Measurements from ENCODE around the gene MTO1. TPM values are rescaled to one million over a fixed set of nuclear protein-coding genes. Genes with fewer than 3 reads are reported as not detected.
"Not testable (repeated sequence)": the region's sequence is repeated elsewhere in the genome, so short reads cannot be mapped to it uniquely, and the experiment has no call there.

MTO1 gene
- polyA plus RNA-seq, 3 donors: 26.1 to 33.2 (median 31.1) TPM

GRCh38 chr6:73487473-73487872 lies 25.9 kb downstream of the MTO1 start:
- no peak for DNase-seq

- no peak for DNase-seq
These were observed 29.8 kb downstream of the MTO1 start for GRCh38 chr6:73491377-73491776.

- DNase-seq: no peak
These were observed 36.4 kb downstream of the MTO1 start for GRCh38 chr6:73497915-73498314.

- no peak for DNase-seq
These were observed 41.7 kb downstream of the MTO1 start for GRCh38 chr6:73503027-73503772.

- no peak for DNase-seq
These were observed 42.6 kb downstream of the MTO1 start for GRCh38 chr6:73504160-73504559.

GRCh38 chr6:73505142-73505541 lies 43.6 kb downstream of the MTO1 start:
- DNase-seq: no peak

- not testable (repeated sequence) for DNase-seq
These were observed 44.2 kb downstream of the MTO1 start for GRCh38 chr6:73505705-73506104.

- DNase-seq: no peak
These were observed 44.7 kb downstream of the MTO1 start for GRCh38 chr6:73506246-73506645.

- DNase-seq: no peak
These were observed 47.2 kb downstream of the MTO1 start for GRCh38 chr6:73508776-73509175.

GRCh38 chr6:73509851-73510250 lies 48.3 kb downstream of the MTO1 start:
- no peak for DNase-seq

GRCh38 chr6:73511796-73512195 lies 50.3 kb downstream of the MTO1 start:
- DNase-seq: no peak

GRCh38 chr6:73513496-73513854 lies 51.9 kb downstream of the MTO1 start:
- no peak for DNase-seq

GRCh38 chr6:73514746-73515110 lies 53.2 kb downstream of the MTO1 start:
- DNase-seq: no peak

- no peak for DNase-seq
These were observed 53.7 kb downstream of the MTO1 start for GRCh38 chr6:73515204-73515655.

GRCh38 chr6:73516514-73517489 lies 55.3 kb downstream of the MTO1 start:
- no peak for DNase-seq

- DNase-seq: not testable (repeated sequence)
These were observed 56.8 kb downstream of the MTO1 start for GRCh38 chr6:73518100-73518981.

- not testable (repeated sequence) for DNase-seq
These were observed 57.7 kb downstream of the MTO1 start for GRCh38 chr6:73518982-73519881.

- DNase-seq: peak; percentile 46
These were observed 58.6 kb downstream of the MTO1 start for GRCh38 chr6:73519926-73520687.

- DNase-seq: peak; percentile 100
These were observed 59.3 kb downstream of the MTO1 start, which contains the start of gene EEF1A1 for GRCh38 chr6:73520688-73521350. TSS of gene EEF1A1 (minus strand) at chr6:73521032. CDS start at chr6:73520026, 1,006 bp downstream.

Data from renal pelvis (tissue), 4 donors.